ENCODE results near the gene TPSD1.

GRCh38 chr16:1263591-1264344 lies 7.9 kb downstream of the TPSD1 start:
- no peak for TF ChIP-seq CBFB (CRISPR knock-in tag; IDR thresholded peaks at IDR 0.05; ENCODE audit: low read depth)
- TF ChIP-seq, protein P1, sequence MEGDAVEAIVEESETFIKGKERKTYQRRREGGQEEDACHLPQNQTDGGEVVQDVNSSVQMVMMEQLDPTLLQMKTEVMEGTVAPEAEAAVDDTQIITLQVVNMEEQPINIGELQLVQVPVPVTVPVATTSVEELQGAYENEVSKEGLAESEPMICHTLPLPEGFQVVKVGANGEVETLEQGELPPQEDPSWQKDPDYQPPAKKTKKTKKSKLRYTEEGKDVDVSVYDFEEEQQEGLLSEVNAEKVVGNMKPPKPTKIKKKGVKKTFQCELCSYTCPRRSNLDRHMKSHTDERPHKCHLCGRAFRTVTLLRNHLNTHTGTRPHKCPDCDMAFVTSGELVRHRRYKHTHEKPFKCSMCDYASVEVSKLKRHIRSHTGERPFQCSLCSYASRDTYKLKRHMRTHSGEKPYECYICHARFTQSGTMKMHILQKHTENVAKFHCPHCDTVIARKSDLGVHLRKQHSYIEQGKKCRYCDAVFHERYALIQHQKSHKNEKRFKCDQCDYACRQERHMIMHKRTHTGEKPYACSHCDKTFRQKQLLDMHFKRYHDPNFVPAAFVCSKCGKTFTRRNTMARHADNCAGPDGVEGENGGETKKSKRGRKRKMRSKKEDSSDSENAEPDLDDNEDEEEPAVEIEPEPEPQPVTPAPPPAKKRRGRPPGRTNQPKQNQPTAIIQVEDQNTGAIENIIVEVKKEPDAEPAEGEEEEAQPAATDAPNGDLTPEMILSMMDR (IDR thresholded peaks at IDR 0.05) = no peak
- TF ChIP-seq ZNF512 (CRISPR knock-in tag; IDR thresholded peaks at IDR 0.05; ENCODE audit: borderline replicate concordance) = no peak
- no peak for TF ChIP-seq ZNF138 (CRISPR knock-in tag; conservative IDR thresholded peaks at IDR 0.05)
- no peak for TF ChIP-seq TCF7 (CRISPR knock-in tag; IDR thresholded peaks at IDR 0.05; ENCODE audit: low read depth)
- TF ChIP-seq, protein P2, sequence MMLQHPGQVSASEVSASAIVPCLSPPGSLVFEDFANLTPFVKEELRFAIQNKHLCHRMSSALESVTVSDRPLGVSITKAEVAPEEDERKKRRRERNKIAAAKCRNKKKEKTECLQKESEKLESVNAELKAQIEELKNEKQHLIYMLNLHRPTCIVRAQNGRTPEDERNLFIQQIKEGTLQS (CRISPR knock-in tag; conservative IDR thresholded peaks at IDR 0.05) = no peak

All from WTC11 (cell line).